Brain microvascular endothelial cell (primary cell): ENCODE measurements around the gene ELP4.

Source experiments
- DNase-seq: peaks from one replicate; pipeline ENCODE4 v3.0.0-alpha.2; 2020
- H3K27ac ChIP-seq: fragments of 250-450 bp; sonication (Bioruptor Pico); 2 replicates; pipeline ENCODE4 v1.5.1; 2020; ENCODE audit warnings: mild to moderate bottlenecking, moderate library complexity
- H3K27me3 ChIP-seq: fragments of 250-450 bp; sonication (Bioruptor Pico); replicated peaks from 2 replicates; pipeline ENCODE4 v1.5.1; 2020; ENCODE audit warnings: mild to moderate bottlenecking
- H3K36me3 ChIP-seq: fragments of 250-450 bp; sonication (Bioruptor Pico); replicated peaks from 2 replicates; pipeline ENCODE4 v1.5.1; 2020; ENCODE audit warnings: mild to moderate bottlenecking
- H3K4me3 ChIP-seq: 2 replicates; pipeline ENCODE4 v1.5.1; 2011; ENCODE audit warnings: low read depth, mild to moderate bottlenecking, control low read depth, low read length, moderate library complexity
- CTCF ChIP-seq: IDR thresholded peaks from 2 replicates; pipeline ENCODE4 v1.5.1; 2011; ENCODE audit warnings: low read depth, mild to moderate bottlenecking, moderate library complexity, low read length, control low read depth, inconsistent platforms; ENCODE audit errors: missing control alignments
- in situ Hi-C: cut with HindIII; loops from 2 replicates; pipeline ENCODE4 v1.10.0; 2017; ENCODE audit warnings: low sequenced_read_pairs, low pct_ligation_motif_present

ELP4 gene

DNA sequence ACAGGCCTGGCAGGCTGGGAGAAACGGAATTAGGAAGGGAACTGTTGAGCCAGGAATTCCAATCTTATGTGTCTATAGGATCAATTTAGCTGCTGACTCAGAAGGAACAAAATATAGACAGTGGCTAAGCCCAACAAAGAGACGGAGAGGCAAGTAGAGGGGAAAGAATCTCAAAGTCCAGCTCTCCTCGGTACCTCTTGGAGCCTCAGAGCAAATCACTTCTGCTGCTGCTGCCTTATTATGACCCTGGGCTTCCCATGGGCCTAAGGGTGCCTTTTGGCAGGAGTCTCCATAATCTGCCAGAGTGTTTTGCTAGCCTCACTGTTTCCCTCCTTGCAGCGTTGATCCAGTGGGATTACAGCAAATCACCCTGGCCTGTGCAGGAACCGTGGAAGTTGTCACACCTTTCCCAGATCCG, 269.8 kb downstream of the ELP4 start:
- Histone ChIP-seq H3K4me3 (no peak overlapping the region), H3K36me3 (no peaks in the 10 kb centered on the region), H3K27me3 (no peaks in the 10 kb centered on the region), H3K27ac (no peak overlapping the region)
- in situ Hi-C loops: no loop called here
- TF ChIP-seq CTCF: no peak
- DNase-seq: peak; percentile 57

DNA sequence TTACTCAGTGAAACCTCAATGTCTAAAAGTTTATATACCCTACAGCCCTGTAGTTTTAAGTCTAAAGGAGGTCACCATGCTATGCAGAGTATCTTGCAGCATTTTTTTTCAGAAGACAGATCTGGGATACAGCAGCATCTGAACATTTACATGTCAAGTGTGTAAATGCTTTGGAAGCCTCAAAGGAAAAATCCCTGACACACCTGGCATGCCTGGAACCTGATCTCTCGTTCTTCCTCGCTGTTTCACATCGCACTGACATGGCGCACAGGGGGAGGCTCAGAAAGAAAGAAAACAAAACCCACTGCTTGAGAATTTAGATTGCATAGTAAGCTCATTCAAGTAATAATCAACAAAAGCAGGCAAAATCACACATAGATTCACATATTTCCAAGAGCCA, 270.5 kb downstream of the ELP4 start:
- in situ Hi-C loops: no loop called here

GRCh38 chr11:31780480-31780971, 271.0 kb downstream of the ELP4 start:
- no peak for DNase-seq
- H3K36me3 ChIP-seq: no peaks in the 10 kb centered on the region
- H3K4me3 ChIP-seq: no peak overlapping the region
- in situ Hi-C loops: no loop called here
- no peaks in the 10 kb centered on the region for H3K27me3 ChIP-seq
- TF ChIP-seq CTCF: no peak
- no peak overlapping the region for H3K27ac ChIP-seq

More for the DNA sequence above, 270.5 kb downstream of the ELP4 start:
- DNase-seq: no peak
- Histone ChIP-seq H3K27ac (no peak overlapping the region), H3K36me3 (no peaks in the 10 kb centered on the region), H3K27me3 (no peaks in the 10 kb centered on the region), H3K4me3 (no peak overlapping the region)
- no peak for TF ChIP-seq CTCF

- H3K27ac ChIP-seq: no peak overlapping the region
- TF ChIP-seq CTCF: no peak
- in situ Hi-C loops: no loop called here
- no peaks in the 10 kb centered on the region for H3K36me3 ChIP-seq
- H3K27me3 ChIP-seq: no peaks in the 10 kb centered on the region
- no peak overlapping the region for H3K4me3 ChIP-seq
- no peak for DNase-seq
Measured at GRCh38 chr11:31782257-31782656, 272.7 kb downstream of the ELP4 start.

- DNase-seq: no peak
- no peak overlapping the region for H3K27ac ChIP-seq
- no peak for TF ChIP-seq CTCF
- in situ Hi-C loops: no loop called here
- H3K27me3 ChIP-seq: no peaks in the 10 kb centered on the region
- no peaks in the 10 kb centered on the region for H3K36me3 ChIP-seq
- H3K4me3 ChIP-seq: no peak overlapping the region
Measured at GRCh38 chr11:31783252-31783651, 273.7 kb downstream of the ELP4 start.

DNA sequence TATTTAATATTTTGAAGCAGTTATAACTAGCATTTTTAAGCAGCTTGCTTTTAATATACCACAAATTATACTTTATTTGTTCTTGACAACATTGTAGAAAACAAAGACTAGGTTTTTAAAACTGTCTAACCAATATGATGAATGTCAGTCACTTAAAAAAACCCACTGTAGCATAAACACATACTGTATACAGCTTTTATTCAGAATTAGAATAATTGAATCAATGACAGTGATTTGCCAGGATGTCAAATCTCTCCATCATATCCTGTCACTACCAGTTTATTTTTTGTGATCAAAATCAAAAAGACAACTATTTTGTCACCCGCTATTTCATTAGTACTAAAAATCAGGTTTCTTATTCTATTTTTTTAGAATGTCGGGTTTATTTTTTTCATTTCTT, 275.0 kb downstream of the ELP4 start:
- Histone ChIP-seq H3K27me3 (no peaks in the 10 kb centered on the region), H3K36me3 (no peaks in the 10 kb centered on the region), H3K4me3 (no peak overlapping the region), H3K27ac (no peak overlapping the region)
- in situ Hi-C loops: no loop called here
- no peak for DNase-seq
- no peak for TF ChIP-seq CTCF
